CD14-positive monocyte (primary cell): ENCODE measurements around the gene AVPR1B. TPM values are rescaled to one million over a fixed set of nuclear protein-coding genes. Genes with fewer than 3 reads are reported as not detected.

ENCODE experiments used
- DNase-seq, 3 donors: peaks; one replicate each; pipeline ENCODE4 v3.0.0-alpha.2; 2011 to 2022
- H2AFZ ChIP-seq: 2 replicates; pipeline ENCODE4 v1.6.0; 2012; ENCODE audit warnings: mild to moderate bottlenecking, low read depth, low read length, inconsistent platforms; ENCODE audit not compliant: insufficient read depth, poor library complexity, severe bottlenecking
- H3K27ac ChIP-seq, 2 donors: 1 replicate in 1 of 2; 2 replicates in 1 of 2; pipeline ENCODE4 v1.5.1; 2012 to 2013; ENCODE audit warnings: low read length in 2 of 2, control low read depth in 1 of 2, inconsistent platforms in 1 of 2, low read depth in 1 of 2, mild to moderate bottlenecking in 1 of 2
- H3K27me3 ChIP-seq, 2 donors: one replicate each; pipeline versions ENCODE4 v1.6.0 to v1.6.1; 2011 to 2013; ENCODE audit warnings: low read length in 2 of 2; ENCODE audit not compliant: control insufficient read depth in 2 of 2, insufficient read depth in 2 of 2
- H3K36me3 ChIP-seq, 2 donors: replicated peaks in 1 of 2; 1 replicate in 1 of 2; 2 replicates in 1 of 2; pipeline versions ENCODE4 v1.5.1 to v1.6.1; 2012 to 2013; ENCODE audit warnings: low read length in 2 of 2, control low read depth in 1 of 2, inconsistent platforms in 1 of 2, mild to moderate bottlenecking in 1 of 2; ENCODE audit not compliant: insufficient read depth in 2 of 2, control insufficient read depth in 1 of 2
- H3K4me1 ChIP-seq, 2 donors: 1 replicate in 1 of 2; 2 replicates in 1 of 2; pipeline versions ENCODE4 v1.5.1 to v1.6.1; 2012 to 2013; ENCODE audit warnings: low read length in 2 of 2, control low read depth in 1 of 2, inconsistent platforms in 1 of 2, mild to moderate bottlenecking in 1 of 2, moderate library complexity in 1 of 2; ENCODE audit not compliant: insufficient read depth in 2 of 2, control insufficient read depth in 1 of 2
- H3K4me2 ChIP-seq: replicated peaks from 2 replicates; pipeline ENCODE3; 2012; ENCODE audit warnings: low read length, moderate library complexity, mild to moderate bottlenecking; ENCODE audit not compliant: poor library complexity, severe bottlenecking; ENCODE audit errors: extremely low read depth
- H3K4me3 ChIP-seq, 3 experiments: fragments of 200-600 bp in 1 of 3; sonication (generic) in 1 of 3; replicated peaks in 1 of 3; 1 replicate in 2 of 3; 2 replicates in 1 of 3; pipeline ENCODE4 v1.5.1; 2011 to 2013; ENCODE audit warnings: low read length in 3 of 3, mild to moderate bottlenecking in 3 of 3, control low read depth in 2 of 3, low read depth in 2 of 3, inconsistent platforms in 1 of 3, moderate library complexity in 1 of 3
- H3K79me2 ChIP-seq: 2 replicates; pipeline ENCODE4 v1.6.0; 2012; ENCODE audit warnings: mild to moderate bottlenecking, control low read depth, inconsistent platforms, low read length, moderate library complexity; ENCODE audit not compliant: insufficient read depth
- H3K9ac ChIP-seq: 2 replicates; pipeline ENCODE4 v1.6.0; 2017; ENCODE audit warnings: low read length, mild to moderate bottlenecking; ENCODE audit not compliant: insufficient read depth, poor library complexity, severe bottlenecking
- H3K9me3 ChIP-seq, 2 donors: replicated peaks in 1 of 2; 1 replicate in 1 of 2; 2 replicates in 1 of 2; pipeline versions ENCODE4 v1.5.1 to v1.6.1; 2012 to 2013; ENCODE audit warnings: low read length in 2 of 2, control low read depth in 1 of 2; ENCODE audit not compliant: control insufficient read depth in 1 of 2, insufficient read depth in 1 of 2
- H4K20me1 ChIP-seq: 2 replicates; pipeline ENCODE4 v1.6.0; 2012; ENCODE audit warnings: mild to moderate bottlenecking, low read length, control low read depth, moderate library complexity; ENCODE audit not compliant: insufficient read depth
- H3K27ac Mint-ChIP-seq, 7 donors: one replicate each; pipeline ENCODE4 v1.8.0; 2020; ENCODE audit warnings: mild to moderate bottlenecking in 7 of 7, mixed read lengths in 7 of 7, moderate library complexity in 6 of 7, inconsistent platforms in 2 of 7
- H3K27me3 Mint-ChIP-seq, 3 donors: one replicate each; pipeline ENCODE4 v1.8.0; 2021 to 2022; ENCODE audit warnings: low read depth in 3 of 3, mild to moderate bottlenecking in 3 of 3, mixed read lengths in 3 of 3, moderate library complexity in 3 of 3, inconsistent platforms in 1 of 3
- H3K36me3 Mint-ChIP-seq, 2 donors: one replicate each; pipeline ENCODE4 v1.8.0; 2020; ENCODE audit warnings: mixed read lengths in 2 of 2, inconsistent platforms in 1 of 2, mild to moderate bottlenecking in 1 of 2
- H3K4me1 Mint-ChIP-seq: one replicate; pipeline ENCODE4 v1.8.0; 2020; ENCODE audit warnings: mild to moderate bottlenecking, mixed read lengths
- H3K4me3 Mint-ChIP-seq, 2 donors: one replicate each; pipeline ENCODE4 v1.8.0; 2020; ENCODE audit warnings: mild to moderate bottlenecking in 2 of 2, mixed read lengths in 2 of 2, moderate library complexity in 1 of 2
- H3K9me3 Mint-ChIP-seq, 7 donors: one replicate each; pipeline ENCODE4 v1.8.0; 2020 to 2022; ENCODE audit warnings: mixed read lengths in 7 of 7, mild to moderate bottlenecking in 6 of 7, moderate library complexity in 6 of 7, inconsistent platforms in 2 of 7
- CTCF ChIP-seq: fragments of 200-600 bp; IDR thresholded peaks from one replicate; pipeline ENCODE4 v1.8.0; 2022; ENCODE audit warnings: antibody characterized with exemption, mild to moderate bottlenecking
- WGBS: methylation state at CpG from one replicate; pipeline ENCODE4 v1.1.5; 2013; ENCODE audit warnings: missing lambda C conversion rate; ENCODE audit not compliant: insufficient coverage; 5-methylcytosine and 5-hydroxymethylcytosine counted together
- intact Hi-C, 2 donors: fragments of 100-400 bp; cut with micrococcal nuclease; formaldehyde crosslinking; loops; one replicate each; pipeline versions ENCODE4 v1.15.0 to v1.15.1; 2023
- polyA plus RNA-seq, 3 donors: library from polyadenylated mRNA; depleted of rRNA in 1 of 3; unstranded in 2 of 3; stranded (reverse) in 1 of 3; fragments of 300-500 nt in 2 of 3; fragments of >200 nt in 1 of 3; fragmentation: Illumina TruSeq in 2 of 3; gene quantifications; 1 replicate in 2 of 3; 2 replicates in 1 of 3; pipeline ENCODE4 v1.2.3, GENCODE V29; 2012 to 2021

The AVPR1B gene
- polyA plus RNA-seq, 3 donors, result not detected

GRCh38 chr1:206102292-206102936 lies 14.8 kb downstream of the AVPR1B start:
- Mint-ChIP-seq H3K9me3 (no peaks in the 10 kb centered on the region), H3K4me1 (peaks cover 71% of the 10 kb centered on the region), H3K27ac (peak overlapping the region; percentile 23 to 92 (median 85)), H3K4me3 (peak overlapping the region; percentile 34 to 77), H3K36me3 (peaks cover 5 to 16% of the 10 kb centered on the region in 2 donors), H3K27me3 (peaks cover 7 to 10% (median 9%) of the 10 kb centered on the region in 3 donors)
- Histone ChIP-seq H3K9ac (no peak overlapping the region), H3K27me3 (no peaks in the 10 kb centered on the region), H3K27ac (peak overlapping the region in 1 of 2 donors; percentile 55), H4K20me1 (no peaks in the 10 kb centered on the region), H3K79me2 (no peaks in the 10 kb centered on the region), H3K4me2 (peak overlapping the region; percentile 73), H3K4me1 (peaks cover 62 to 63% of the 10 kb centered on the region in 2 donors), H3K4me3 (peak overlapping the region in 1 of 3 experiments; percentile 64), H2AFZ (no peak overlapping the region), H3K36me3 (no peaks in the 10 kb centered on the region), H3K9me3 (no peaks in the 10 kb centered on the region)
- intact Hi-C loops, result no loop called here
- no peak for TF ChIP-seq CTCF
- peak; percentile 50 to 83 (median 78) for DNase-seq

DNA sequence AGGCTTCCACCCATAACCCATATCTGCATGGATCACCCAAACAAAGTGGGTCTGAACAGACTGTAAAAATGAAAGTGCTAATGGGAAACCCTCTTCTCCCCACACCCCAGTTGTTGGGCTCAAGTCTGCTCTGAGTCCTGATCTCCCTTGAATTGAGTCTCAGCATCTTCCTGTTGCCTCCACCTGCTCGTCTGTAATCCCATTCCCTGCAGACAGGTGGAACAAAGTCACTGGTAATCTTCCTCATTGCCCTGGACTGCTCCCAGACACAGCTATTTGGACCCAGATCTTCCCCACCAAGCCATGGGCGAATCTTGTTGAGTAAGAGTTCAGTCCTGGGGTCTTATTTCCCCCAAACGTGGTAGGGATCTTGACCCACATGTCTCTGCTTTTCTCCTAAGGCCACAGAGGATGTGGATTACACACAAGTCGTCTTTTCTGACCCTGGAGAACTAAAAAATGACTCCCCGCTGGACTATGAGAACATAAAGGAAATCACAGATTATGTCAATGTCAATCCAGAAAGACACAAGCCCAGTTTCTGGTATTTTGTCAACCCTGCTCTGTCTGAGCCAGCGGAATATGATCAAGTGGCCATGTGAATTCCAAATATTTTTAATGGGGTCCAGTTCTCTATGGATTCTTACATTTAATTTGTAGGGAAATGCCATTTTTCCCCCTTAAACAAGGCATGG lies 15.7 kb downstream of the AVPR1B start:
- H3K36me3 Mint-ChIP-seq, result peaks cover 5 to 16% of the 10 kb centered on the region in 2 donors
- H3K27ac Mint-ChIP-seq, result peak overlapping the region; percentile 23 to 92 (median 85)

More for the DNA sequence above, 15.7 kb downstream of the AVPR1B start:
- H3K9me3 Mint-ChIP-seq, result no peaks in the 10 kb centered on the region
- no peak overlapping the region for H2AFZ ChIP-seq
- no peak overlapping the region for H3K9ac ChIP-seq
- peaks cover 76% of the 10 kb centered on the region for H3K4me1 Mint-ChIP-seq
- 15% methylated on average over 2 of the region's 6 CpGs for WGBS
- H3K4me2 ChIP-seq, result peak overlapping the region; percentile 73
- TF ChIP-seq CTCF, result no peak
- H3K36me3 ChIP-seq, result no peaks in the 10 kb centered on the region
- no peaks in the 10 kb centered on the region for H3K9me3 ChIP-seq
- no peaks in the 10 kb centered on the region for H3K79me2 ChIP-seq
- H3K4me3 Mint-ChIP-seq, result peak overlapping the region; percentile 34 to 77
- H4K20me1 ChIP-seq, result no peaks in the 10 kb centered on the region
- intact Hi-C loops, result no loop called here
- H3K27me3 ChIP-seq, result no peaks in the 10 kb centered on the region
- DNase-seq, result peak in 1 of 3 donors; percentile 49
- peaks cover 66 to 67% of the 10 kb centered on the region in 2 donors for H3K4me1 ChIP-seq
- H3K4me3 ChIP-seq, result peak overlapping the region in 1 of 3 experiments; percentile 64
- peaks cover 6 to 10% (median 7%) of the 10 kb centered on the region in 3 donors for H3K27me3 Mint-ChIP-seq
- H3K27ac ChIP-seq, result peak overlapping the region in 1 of 2 donors; percentile 55
